GM19238 (cell line): ENCODE measurements around the gene ENO4.

ENCODE experiments used
- DNase-seq: peaks from one replicate; pipeline ENCODE4 v3.0.0; 2011; ENCODE audit warnings: low spot score; ENCODE audit not compliant: insufficient read length

The ENO4 gene

GRCh38 chr10:116868198-116868676, 18.9 kb downstream of the ENO4 start:
- DNase-seq, result no peak

GRCh38 chr10:116868722-116869121, 19.4 kb downstream of the ENO4 start:
- DNase-seq, result no peak

DNA sequence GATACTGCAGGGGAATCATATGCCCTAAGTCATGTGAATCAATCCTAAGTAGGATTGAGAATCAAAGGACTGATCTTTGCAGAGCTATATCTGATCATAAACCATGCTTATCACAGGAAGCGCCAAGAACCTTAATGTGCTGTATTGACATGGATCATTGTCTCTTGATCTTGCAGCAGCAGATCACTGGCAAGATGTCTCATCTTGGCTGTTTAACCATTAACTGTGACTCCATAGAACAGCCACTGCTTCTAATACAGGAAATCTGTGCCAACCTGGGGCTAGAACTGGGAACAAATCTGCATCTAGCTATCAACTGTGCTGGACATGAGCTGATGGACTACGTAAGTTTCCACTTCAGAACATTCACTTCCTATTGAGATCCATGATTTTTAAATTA, 21.6 kb downstream of the ENO4 start:
- DNase-seq, result no peak

DNA sequence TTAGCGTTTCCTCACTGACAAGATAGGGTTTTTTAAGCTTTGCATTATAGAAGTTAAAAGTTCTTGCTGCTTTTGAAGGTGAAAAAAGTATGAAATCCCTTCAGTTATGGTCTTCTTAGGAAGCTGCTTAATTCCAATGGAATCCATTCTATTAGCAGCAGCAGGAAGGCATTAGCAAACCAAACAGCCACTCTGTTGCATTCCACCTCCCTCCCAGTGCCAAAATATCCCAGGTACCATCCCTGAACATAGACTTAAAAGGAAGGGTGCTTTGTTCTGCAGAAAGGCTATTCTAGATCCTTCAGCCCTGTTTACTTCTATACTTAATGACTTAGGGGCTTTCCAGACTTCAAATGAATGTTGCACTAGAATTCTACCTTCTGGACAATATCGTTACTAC, 23.8 kb downstream of the ENO4 start:
- no peak for DNase-seq

DNA sequence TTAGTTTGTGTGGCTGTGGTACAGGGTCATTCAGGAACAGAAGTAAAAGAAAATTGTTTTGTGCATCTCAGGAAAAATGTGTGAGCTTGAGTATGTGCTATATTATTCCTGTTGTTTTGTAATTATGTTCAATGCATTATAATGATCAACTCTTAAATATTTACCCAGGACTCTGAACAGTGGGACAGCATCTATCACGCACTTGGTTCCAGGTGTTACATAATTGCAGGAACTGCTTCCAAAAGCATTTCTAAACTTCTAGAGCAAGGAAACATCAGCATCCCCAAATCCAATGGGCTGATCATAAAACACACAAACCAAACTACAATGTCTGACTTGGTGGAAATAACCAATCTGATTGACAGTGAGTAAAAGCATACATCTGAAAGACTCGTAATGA, 26.6 kb downstream of the ENO4 start:
- DNase-seq, result no peak

DNA sequence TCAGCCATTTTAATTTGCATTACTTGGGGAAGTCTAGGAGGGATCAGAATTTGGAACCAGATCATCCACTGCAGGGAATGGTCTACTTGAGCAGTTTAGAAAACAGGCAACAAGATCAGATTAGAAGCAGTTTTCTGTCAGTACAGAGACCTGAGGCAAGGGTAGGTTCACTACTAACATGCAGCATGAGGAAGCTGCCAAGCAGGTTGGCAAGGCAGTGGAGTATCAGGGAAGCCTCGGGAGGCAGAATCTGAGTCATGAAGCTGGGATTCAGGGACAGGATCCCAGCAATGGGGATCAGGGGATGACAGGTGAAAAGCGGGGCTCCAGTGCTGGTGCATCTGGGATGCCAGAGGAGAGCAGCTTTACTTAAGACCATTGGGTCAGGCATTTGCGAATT, 28.1 kb downstream of the ENO4 start:
- DNase-seq, result no peak

GRCh38 chr10:116878123-116878522, 28.8 kb downstream of the ENO4 start:
- no peak for DNase-seq

- DNase-seq, result no peak
Observed at GRCh38 chr10:116879817-116880216, 30.5 kb downstream of the ENO4 start.

- no peak for DNase-seq
Observed at GRCh38 chr10:116880716-116881482, 31.6 kb downstream of the ENO4 start.

DNA sequence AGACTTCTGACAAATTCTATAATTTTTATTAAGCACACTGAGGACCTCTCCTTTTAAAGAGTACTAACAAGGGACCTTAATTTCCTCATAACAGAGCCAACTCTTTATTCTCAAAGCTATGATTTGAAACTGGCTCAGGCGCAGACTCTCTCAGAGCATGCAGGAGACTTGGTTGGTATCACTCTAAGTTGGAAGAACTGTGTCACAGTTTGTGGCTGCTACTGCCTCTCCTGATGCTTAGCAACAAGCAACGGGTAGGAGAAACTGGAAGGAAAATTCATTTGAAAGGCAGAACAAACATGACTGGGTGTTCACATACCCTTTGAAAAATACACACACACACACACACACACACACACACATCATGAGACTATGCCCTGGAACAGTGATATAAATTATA, 33.3 kb downstream of the ENO4 start:
- no peak for DNase-seq

DNA sequence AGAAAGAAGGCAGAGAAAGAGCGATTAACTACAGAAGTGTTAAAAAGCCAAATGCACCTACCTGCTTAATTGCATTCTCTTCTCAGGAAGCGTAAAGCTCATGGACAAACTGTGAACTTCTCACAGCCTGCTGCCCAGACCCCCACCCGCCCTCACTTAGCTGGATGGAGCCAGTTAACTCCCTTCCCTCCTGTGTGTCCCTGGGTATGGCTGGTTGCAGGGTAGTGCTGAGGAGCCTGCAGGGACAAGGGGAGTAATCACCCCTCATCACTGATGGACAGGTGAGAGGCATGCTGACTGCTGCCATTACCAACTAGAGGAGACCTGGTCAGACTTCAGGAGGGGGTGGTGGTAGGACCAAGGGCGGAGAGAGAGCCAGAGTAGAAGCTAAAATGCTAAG, 37.5 kb downstream of the ENO4 start:
- no peak for DNase-seq

DNA sequence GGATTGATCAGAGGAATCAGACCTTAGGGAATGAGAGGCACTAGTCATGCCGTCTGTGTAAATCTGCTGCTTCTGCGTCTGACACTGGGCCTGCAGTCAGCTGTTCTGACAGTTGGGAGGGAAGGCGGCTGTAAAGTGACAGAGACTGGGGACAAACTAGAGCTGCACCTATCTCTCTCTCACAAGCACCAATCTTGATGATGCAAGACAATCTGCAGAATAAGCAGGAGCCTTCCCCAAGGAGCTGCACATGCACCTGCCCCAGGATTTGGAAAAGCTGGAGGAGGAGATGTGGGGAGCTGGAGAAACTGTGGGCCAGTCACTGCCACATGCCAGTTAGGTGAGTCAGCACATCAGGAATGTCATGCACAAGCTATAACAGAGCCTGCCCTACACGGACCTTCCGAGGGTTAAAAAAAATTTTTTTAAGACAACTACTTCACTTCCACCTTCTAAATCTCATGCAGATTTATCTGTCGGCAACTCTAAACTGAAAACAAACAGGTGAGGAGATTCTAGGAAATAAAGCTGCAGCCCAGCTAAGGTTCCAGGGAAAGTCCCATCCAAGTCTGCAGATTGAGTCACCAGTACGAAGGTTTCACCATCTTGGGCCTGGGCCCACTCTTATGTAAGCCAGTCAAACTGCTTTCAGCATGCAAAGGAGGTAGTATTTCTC, 39.2 kb downstream of the ENO4 start:
- DNase-seq, result no peak

GRCh38 chr10:116889066-116889465, 39.8 kb downstream of the ENO4 start:
- DNase-seq, result no peak

- no peak for DNase-seq
Observed at GRCh38 chr10:116891208-116891607, 41.9 kb downstream of the ENO4 start.

DNA sequence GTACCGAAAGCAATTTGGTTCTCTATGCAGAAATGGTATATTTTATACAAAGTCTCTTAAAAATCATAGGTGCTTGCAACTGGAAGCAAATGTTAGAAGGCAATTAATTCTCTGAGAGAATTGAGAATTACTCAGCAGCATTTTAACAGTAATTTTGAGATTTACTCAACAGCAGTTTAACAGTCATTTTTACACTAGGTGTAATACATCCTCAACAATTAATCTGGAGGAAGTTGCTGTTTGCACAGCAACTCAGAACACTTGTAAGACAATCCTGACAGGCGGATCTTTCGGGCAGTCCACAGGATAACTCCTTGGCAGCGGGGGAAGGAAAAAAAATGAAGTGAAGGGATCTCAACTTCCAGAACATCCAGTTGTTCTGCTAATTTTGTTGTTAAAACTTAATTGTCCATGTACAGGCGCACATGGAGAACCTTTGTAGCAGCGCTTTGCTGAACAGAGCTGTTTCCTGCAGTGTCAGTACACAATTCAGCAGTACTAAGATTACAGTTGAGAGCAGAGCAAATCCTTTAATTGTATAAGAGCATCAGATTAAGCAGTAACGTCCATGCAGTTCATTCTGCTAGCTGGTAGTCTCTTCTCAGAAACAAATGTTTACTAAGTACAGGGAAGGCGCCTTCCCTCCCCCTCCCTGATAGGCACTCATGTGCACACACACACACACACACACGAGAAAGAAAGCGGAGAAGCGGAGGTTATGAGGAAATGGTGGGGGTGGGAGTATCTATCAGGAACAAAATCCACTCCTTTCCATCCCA, 43.8 kb downstream of the ENO4 start:
- DNase-seq, result no peak

- no peak for DNase-seq
Observed at GRCh38 chr10:116893686-116894037, 44.4 kb downstream of the ENO4 start.

DNA sequence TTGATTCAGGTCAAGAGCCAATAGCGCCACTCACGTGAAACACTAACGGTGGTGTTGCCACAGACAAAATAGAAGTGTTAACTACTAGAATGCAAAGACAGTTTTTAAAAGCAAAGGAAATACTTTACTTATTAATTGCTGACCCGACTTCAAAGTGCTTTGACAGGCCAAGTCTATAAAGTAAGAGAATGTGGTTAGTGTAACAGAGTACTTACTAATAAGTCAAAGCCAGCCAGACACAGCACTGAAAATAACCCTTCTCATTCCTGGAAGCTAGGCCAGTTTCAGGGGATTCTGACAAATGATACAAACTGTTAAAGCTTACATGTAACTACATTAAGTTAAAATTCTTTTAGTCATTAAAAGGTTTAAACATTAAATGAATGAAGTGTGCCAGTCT, 50.3 kb downstream of the ENO4 start:
- no peak for DNase-seq

- DNase-seq, result no peak
Observed at GRCh38 chr10:116905845-116906210, 56.5 kb downstream of the ENO4 start.

DNA sequence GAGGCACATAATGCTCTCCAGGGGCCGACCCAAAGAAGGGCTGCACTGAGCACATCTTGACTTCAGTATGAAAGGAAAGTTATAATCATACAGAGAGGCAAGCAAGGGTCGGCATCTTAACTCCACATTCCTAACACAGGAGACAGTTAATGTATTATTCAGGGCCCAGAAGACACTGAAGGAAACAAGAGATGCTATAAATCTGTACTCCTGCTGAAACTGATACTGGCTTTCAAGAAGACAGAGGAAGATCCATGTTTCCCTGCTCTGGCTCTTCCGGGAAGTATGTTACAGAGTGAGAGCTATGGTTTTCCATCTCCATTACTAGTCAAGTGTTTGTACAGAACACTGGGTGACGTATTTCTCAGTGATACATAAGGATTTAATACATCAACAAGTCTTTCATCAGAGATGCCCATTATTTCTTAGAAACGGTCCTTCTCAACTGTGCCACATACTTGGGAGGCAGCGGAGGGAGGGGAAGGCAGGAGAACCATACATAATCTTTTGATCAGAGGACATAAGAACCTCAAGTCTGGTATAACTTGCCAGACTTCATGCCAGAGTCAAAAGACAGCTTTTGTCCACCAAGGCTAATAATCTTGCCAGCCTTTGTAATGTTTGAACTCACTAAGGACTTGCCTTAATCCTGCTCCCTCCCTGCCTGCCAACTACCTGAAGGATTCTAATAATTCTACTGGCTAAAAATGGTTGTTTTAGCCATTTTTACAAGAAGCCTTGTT, 58.1 kb downstream of the ENO4 start:
- DNase-seq, result no peak

- DNase-seq, result no peak
Observed at GRCh38 chr10:116909307-116909706, 60.0 kb downstream of the ENO4 start.

DNA sequence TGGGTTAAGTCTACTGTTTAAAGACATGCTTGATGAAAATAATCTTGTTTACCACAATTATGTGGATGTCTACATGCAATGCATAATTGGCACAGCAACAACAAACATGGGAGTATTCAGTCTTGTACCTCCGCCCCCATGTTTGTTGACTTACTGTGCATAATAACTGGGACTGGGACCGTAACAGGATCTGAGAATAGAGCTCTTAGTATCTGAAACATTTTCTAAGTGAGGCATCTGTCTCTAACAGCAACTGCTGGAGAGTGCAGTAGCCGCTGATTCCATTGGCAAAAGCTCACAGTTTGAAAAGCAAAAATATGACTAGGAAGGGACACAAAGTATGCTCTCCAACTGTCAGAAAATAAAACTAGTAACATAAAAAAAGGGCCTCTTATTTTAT, 61.6 kb downstream of the ENO4 start:
- no peak for DNase-seq

GRCh38 chr10:116912162-116912561, 62.9 kb downstream of the ENO4 start:
- no peak for DNase-seq
